Smooth muscle cell (in vitro differentiated cells): ENCODE results near the gene RCHY1. TPM values are rescaled to one million over a fixed set of nuclear protein-coding genes. Genes with fewer than 3 reads are reported as not detected.

ENCODE experiments used
- DNase-seq: peaks from one replicate; lab custom pipeline; 2025; ENCODE audit not compliant: unreplicated experiment; lab: John Stamatoyannopoulos, UW
- H2AFZ ChIP-seq: fragments of 200-600 bp; sonication (generic); 2 replicates; pipeline ENCODE4 v1.6.0; 2016; ENCODE audit warnings: antibody characterized with exemption, low read depth, mild to moderate bottlenecking
- H3F3A ChIP-seq: fragments of 200-600 bp; sonication (generic); 2 replicates; pipeline ENCODE4 v1.6.0; 2017; ENCODE audit warnings: antibody characterized with exemption, low read depth
- H3K27ac ChIP-seq: fragments of 200-600 bp; sonication (generic); 2 replicates; pipeline ENCODE4 v1.5.1; 2016; ENCODE audit warnings: low read depth, mild to moderate bottlenecking
- H3K27me3 ChIP-seq: fragments of 200-600 bp; sonication (generic); 2 replicates; pipeline ENCODE4 v1.6.1; 2016; ENCODE audit warnings: low read depth, mild to moderate bottlenecking
- H3K36me3 ChIP-seq: fragments of 200-600 bp; sonication (generic); 2 replicates; pipeline ENCODE4 v1.5.1; 2016; ENCODE audit warnings: low read depth
- H3K4me1 ChIP-seq: fragments of 200-600 bp; sonication (generic); 2 replicates; pipeline ENCODE4 v1.5.1; 2016; ENCODE audit warnings: low read depth
- H3K4me2 ChIP-seq: fragments of 200-600 bp; sonication (generic); 2 replicates; pipeline ENCODE4 v1.6.0; 2016; ENCODE audit warnings: mild to moderate bottlenecking
- H3K4me3 ChIP-seq: fragments of 200-600 bp; sonication (generic); 2 replicates; pipeline ENCODE4 v1.5.1; 2016; ENCODE audit warnings: mild to moderate bottlenecking
- H3K79me2 ChIP-seq: fragments of 200-600 bp; sonication (generic); 2 replicates; pipeline ENCODE4 v1.6.0; 2016; ENCODE audit warnings: low read depth, mild to moderate bottlenecking
- H3K9ac ChIP-seq: fragments of 200-600 bp; sonication (generic); 2 replicates; pipeline ENCODE4 v1.6.0; 2016; ENCODE audit warnings: low read depth
- H3K9me3 ChIP-seq: fragments of 200-600 bp; sonication (generic); replicated peaks from 2 replicates; pipeline ENCODE4 v1.5.1; 2016; ENCODE audit warnings: low read depth
- H4K20me1 ChIP-seq: fragments of 200-600 bp; sonication (generic); 2 replicates; pipeline ENCODE4 v1.6.0; 2016; ENCODE audit warnings: low read depth
- CTCF ChIP-seq: fragments of 200-600 bp; sonication (generic); IDR thresholded peaks from 2 replicates; pipeline ENCODE4 v1.5.1; 2017; ENCODE audit warnings: borderline replicate concordance, mild to moderate bottlenecking, antibody characterized with exemption; ENCODE audit not compliant: insufficient read depth, poor library complexity, severe bottlenecking
- WGBS: methylation state at CpG from one replicate; pipeline ENCODE4 v1.1.7; 2016; ENCODE audit warnings: low lambda C conversion rate; 5-methylcytosine and 5-hydroxymethylcytosine counted together
- polyA plus RNA-seq: library from polyadenylated mRNA; unstranded; fragments of >200 nt; fragmentation: Nextera tagmentation; extraction: Ambion mirVana; gene quantifications from 2 replicates; pipeline ENCODE4 v1.2.1, GENCODE V29; 2016
- total RNA-seq: library from RNA; depleted of rRNA; stranded (reverse); fragments of >200 nt; gene quantifications from 2 replicates; pipeline ENCODE4 v1.2.3, GENCODE V29; 2014

Gene RCHY1
- 45.9 and 54.4 TPM in 2 replicates for total RNA-seq
- polyA plus RNA-seq: 19.3 and 26.7 TPM in 2 replicates

- TF ChIP-seq CTCF: no peak
- H3K4me2 ChIP-seq: peak within 1 kb of the TSS; percentile 92
- H3K9ac ChIP-seq: peak within 1 kb of the TSS; percentile 87
- peak within 1 kb of the TSS; percentile 81 for H2AFZ ChIP-seq
- no peaks in the 10 kb centered on the region for H3K27me3 ChIP-seq
- peaks cover 9% of the 10 kb centered on the region for H3F3A ChIP-seq
- peaks cover 33% of the 10 kb centered on the region for H3K4me1 ChIP-seq
- H3K9me3 ChIP-seq: no peaks in the 10 kb centered on the region
- H3K4me3 ChIP-seq: peak within 1 kb of the TSS; percentile 78
- peak; percentile 89 for DNase-seq
- WGBS: under 1% methylated on average over 61 of the region's 61 CpGs
- peaks cover 12% of the 10 kb centered on the region for H3K36me3 ChIP-seq
- peaks cover 65% of the 10 kb centered on the region for H3K79me2 ChIP-seq
- peak within 1 kb of the TSS; percentile 90 for H3K27ac ChIP-seq
- H4K20me1 ChIP-seq: peaks cover 2% of the 10 kb centered on the region
These were observed at the start of gene RCHY1, which contains the start of gene THAP6 for GRCh38 chr4:75514131-75514948. Gene RCHY1 (minus strand): TSS chr4:75514403. CDS start chr4:75514286, 117 bp downstream. Gene THAP6 (plus strand): TSS chr4:75514473. CDS start chr4:75515453, 980 bp downstream.

GRCh38 chr4:75561789-75562188 is 47.6 kb upstream of the RCHY1 start:
- H3K4me2 ChIP-seq: no peak overlapping the region
- no peak overlapping the region for H3K4me3 ChIP-seq
- H3K27me3 ChIP-seq: no peaks in the 10 kb centered on the region
- no peaks in the 10 kb centered on the region for H3K4me1 ChIP-seq
- H3K9me3 ChIP-seq: no peaks in the 10 kb centered on the region
- no peaks in the 10 kb centered on the region for H3K79me2 ChIP-seq
- H2AFZ ChIP-seq: no peak overlapping the region
- H3K27ac ChIP-seq: peak overlapping the region; percentile 40
- TF ChIP-seq CTCF: no peak
- 55% methylated on average over 8 of the region's 8 CpGs for WGBS
- no peaks in the 10 kb centered on the region for H4K20me1 ChIP-seq
- no peaks in the 10 kb centered on the region for H3K36me3 ChIP-seq
- H3F3A ChIP-seq: no peaks in the 10 kb centered on the region
- DNase-seq: no peak
- no peak overlapping the region for H3K9ac ChIP-seq

- Histone ChIP-seq H3K4me1 (no peaks in the 10 kb centered on the region), H3K27me3 (no peaks in the 10 kb centered on the region), H3K79me2 (no peaks in the 10 kb centered on the region), H3K9me3 (no peaks in the 10 kb centered on the region), H3K27ac (no peak overlapping the region), H3K9ac (no peak overlapping the region), H4K20me1 (no peaks in the 10 kb centered on the region), H3K4me2 (peak overlapping the region; percentile 29), H3K36me3 (no peaks in the 10 kb centered on the region), H3K4me3 (peak overlapping the region; percentile 5), H2AFZ (no peak overlapping the region), H3F3A (peaks cover 9% of the 10 kb centered on the region)
- no peak for DNase-seq
- WGBS: 90% methylated on average over 8 of the region's 8 CpGs
- no peak for TF ChIP-seq CTCF
These were observed 43.5 kb upstream of the RCHY1 start for GRCh38 chr4:75557696-75558095.
